GM21367 (cell line): ENCODE results near the gene TMEM259.

Experiments
- ATAC-seq: cut with Tn5 transposase; IDR thresholded peaks from one replicate; pipeline ENCODE4 v1.9.1; 2021; ENCODE audit not compliant: unreplicated experiment

The TMEM259 gene

GRCh38 chr19:1004803-1005664 lies 15.9 kb downstream of the TMEM259 start:
- no peak for ATAC-seq

- ATAC-seq: no peak
Observed at GRCh38 chr19:1004204-1004802, 16.6 kb downstream of the TMEM259 start.

- no peak for ATAC-seq
Observed at GRCh38 chr19:1003283-1003682, 17.6 kb downstream of the TMEM259 start.

- no peak for ATAC-seq
Observed at GRCh38 chr19:1002600-1002999, 18.3 kb downstream of the TMEM259 start.

- ATAC-seq: no peak
Observed at GRCh38 chr19:1001538-1002166, 19.3 kb downstream of the TMEM259 start.

- no peak for ATAC-seq
Observed at GRCh38 chr19:1000591-1001537, 20.1 kb downstream of the TMEM259 start.

GRCh38 chr19:1000095-1000494 lies 20.8 kb downstream of the TMEM259 start, which contains the start of gene GRIN3B:
GRIN3B (plus strand) TSS chr19:1000419; CDS start chr19:1000438, 19 bp downstream.
- ATAC-seq: no peak

- ATAC-seq: no peak
Observed at GRCh38 chr19:999379-999719, 21.6 kb downstream of the TMEM259 start.

DNA sequence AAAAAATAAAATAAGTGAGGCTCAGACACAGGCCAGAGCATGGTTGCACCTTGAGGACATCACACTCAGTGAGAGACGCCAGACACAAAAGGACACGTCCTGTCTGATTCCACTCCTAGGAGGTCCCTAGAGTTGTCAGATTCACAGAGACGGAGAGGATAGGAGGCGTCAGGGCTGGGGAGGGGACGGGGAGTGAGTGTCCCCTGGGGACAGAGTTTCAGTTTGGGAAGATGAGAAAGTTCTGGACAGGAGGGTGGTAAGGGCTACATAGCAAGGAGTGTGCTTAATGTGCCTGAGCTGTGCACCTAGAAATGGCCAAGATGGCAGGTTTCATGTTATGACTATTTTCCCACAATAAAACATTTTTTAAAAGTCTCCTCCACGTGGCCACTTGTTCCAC lies 22.9 kb downstream of the TMEM259 start:
- ATAC-seq: no peak

GRCh38 chr19:996051-996838 lies 24.7 kb downstream of the TMEM259 start:
- ATAC-seq: no peak

- no peak for ATAC-seq
Observed at GRCh38 chr19:995051-995827, 25.7 kb downstream of the TMEM259 start.

GRCh38 chr19:994516-994915 lies 26.4 kb downstream of the TMEM259 start:
- no peak for ATAC-seq

DNA sequence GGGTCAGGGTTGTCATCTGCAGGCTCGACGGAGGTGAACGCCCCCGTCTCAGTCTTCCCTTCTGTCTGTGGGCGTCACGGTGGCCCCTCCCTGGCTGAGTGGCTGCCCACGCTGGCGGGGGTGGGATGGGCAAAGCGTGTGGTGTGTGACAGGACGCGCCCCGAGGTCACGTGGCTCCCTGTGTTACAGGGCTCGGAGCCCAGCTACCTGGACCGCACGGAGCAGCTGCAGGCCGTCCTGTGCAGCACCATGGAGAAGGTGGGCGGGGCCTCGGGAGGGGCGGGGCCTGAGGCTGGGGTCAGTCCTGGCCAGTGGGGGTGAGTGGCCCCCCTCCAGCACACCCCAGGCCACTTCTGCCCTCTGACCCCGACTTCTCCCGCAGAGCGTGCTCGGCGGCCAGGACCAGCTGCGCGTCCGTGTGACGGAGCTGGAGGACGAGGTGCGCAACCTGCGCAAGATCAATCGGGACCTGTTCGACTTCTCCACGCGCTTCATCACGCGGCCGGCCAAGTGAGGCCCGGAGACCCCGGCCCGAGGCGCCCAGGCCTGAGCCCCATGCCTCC lies 27.0 kb downstream of the TMEM259 start:
- ATAC-seq: no peak

DNA sequence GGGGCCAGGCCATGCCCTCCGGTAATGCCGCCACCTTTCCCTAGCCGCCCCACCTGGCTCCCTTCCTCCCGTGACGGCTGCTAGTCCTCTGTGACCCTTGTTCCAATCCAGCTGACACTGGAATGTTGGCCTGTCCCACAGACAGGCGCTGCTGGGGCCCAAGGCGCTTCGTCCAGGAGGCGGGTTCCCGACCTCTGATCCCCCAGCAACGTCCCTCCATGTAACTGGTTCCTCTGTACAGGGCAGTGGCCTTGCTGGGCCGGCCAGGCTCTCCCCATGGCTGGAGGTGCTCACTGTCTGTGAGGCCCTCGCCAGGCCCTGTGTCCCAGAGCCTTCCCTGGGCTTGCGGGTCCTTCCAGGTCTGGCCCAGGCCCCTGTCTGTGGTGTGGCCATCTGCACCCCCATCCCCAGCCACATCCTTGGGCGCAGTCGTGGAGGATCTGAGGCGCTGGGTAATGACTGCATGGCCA lies 27.5 kb downstream of the TMEM259 start:
- ATAC-seq: no peak

- no peak for ATAC-seq
Observed at GRCh38 chr19:992670-993055, 28.3 kb downstream of the TMEM259 start.

GRCh38 chr19:991932-992669 lies 28.8 kb downstream of the TMEM259 start:
- ATAC-seq: no peak

- no peak for ATAC-seq
Observed at GRCh38 chr19:991174-991931, 29.6 kb downstream of the TMEM259 start.

- ATAC-seq: no peak
Observed at GRCh38 chr19:990746-991145, 30.2 kb downstream of the TMEM259 start.
